ENCODE data around the gene AP1M2.
"Not testable (repeated sequence)": the region's sequence is repeated elsewhere in the genome, so short reads cannot be mapped to it uniquely, and the experiment has no call there.

The AP1M2 gene

DNA sequence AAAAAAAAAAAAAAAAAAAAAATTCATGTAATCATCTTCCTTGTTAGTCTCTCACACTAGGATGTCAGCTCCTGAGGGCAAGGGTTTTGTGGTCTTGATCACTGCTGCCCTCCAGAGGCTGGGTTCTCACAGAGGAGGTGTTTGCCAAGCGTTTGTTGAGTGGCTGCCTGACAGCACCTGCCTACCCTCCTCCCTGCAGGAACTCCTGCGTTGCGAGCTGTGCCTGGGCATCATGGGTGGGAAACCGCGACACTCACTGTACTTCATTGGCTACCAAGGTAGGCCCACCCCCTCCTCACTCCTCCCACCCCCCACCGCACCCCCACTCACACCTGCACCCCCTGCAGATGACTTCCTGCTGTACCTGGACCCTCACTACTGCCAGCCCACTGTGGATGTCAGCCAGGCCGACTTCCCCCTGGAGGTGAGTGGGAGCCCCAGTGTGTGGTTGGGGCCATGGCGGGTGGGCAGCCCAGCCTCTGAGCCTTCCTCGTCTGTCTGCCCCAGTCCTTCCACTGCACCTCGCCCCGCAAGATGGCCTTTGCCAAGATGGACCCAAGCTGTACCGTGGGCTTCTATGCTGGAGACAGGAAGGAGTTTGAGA lies 35.3 kb downstream of the AP1M2 start:
- H3K36me3 Mint-ChIP-seq (ENCODE audit: low read depth): peaks cover 75% of the 10 kb centered on the region
- no peak overlapping the region for H3K27ac Mint-ChIP-seq
- TF ChIP-seq, protein P1, sequence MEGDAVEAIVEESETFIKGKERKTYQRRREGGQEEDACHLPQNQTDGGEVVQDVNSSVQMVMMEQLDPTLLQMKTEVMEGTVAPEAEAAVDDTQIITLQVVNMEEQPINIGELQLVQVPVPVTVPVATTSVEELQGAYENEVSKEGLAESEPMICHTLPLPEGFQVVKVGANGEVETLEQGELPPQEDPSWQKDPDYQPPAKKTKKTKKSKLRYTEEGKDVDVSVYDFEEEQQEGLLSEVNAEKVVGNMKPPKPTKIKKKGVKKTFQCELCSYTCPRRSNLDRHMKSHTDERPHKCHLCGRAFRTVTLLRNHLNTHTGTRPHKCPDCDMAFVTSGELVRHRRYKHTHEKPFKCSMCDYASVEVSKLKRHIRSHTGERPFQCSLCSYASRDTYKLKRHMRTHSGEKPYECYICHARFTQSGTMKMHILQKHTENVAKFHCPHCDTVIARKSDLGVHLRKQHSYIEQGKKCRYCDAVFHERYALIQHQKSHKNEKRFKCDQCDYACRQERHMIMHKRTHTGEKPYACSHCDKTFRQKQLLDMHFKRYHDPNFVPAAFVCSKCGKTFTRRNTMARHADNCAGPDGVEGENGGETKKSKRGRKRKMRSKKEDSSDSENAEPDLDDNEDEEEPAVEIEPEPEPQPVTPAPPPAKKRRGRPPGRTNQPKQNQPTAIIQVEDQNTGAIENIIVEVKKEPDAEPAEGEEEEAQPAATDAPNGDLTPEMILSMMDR (IDR thresholded peaks at IDR 0.05; ENCODE audit: unreplicated experiment in 3 of 3): no peak
- H3K9me3 Mint-ChIP-seq: no peaks in the 10 kb centered on the region
- no peaks in the 10 kb centered on the region for H3K27me3 Mint-ChIP-seq (ENCODE audit: low read depth)
- H3K4me1 Mint-ChIP-seq: no peaks in the 10 kb centered on the region
- no peak overlapping the region for H3K4me3 Mint-ChIP-seq

- not testable (repeated sequence) for H3K4me3 Mint-ChIP-seq; H3K27me3 Mint-ChIP-seq (ENCODE audit: low read depth); H3K9me3 Mint-ChIP-seq; H3K27ac Mint-ChIP-seq; H3K4me1 Mint-ChIP-seq
- H3K36me3 Mint-ChIP-seq (ENCODE audit: low read depth): peaks cover 71% of the 10 kb centered on the region
Measured at GRCh38 chr19:10551006-10551405, 36.1 kb downstream of the AP1M2 start.

DNA sequence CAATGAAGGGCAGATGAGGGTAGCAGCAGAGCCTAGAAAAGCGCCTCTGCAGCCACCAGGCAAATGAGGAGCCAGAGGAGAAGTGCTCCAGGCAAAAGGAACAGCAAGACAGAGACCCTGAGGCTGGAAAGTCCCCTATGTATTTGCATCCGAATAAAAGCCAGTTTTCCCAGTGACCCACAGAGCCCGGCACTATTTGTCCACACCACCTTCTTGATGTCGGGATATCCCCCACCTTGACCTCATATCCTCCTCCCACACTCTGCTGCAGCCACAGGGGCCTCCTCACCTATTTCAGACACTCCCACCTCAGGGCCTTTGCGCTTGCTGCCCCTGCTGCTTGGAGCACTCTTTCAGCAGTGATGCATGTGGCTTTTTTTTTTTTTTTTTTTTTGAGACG lies 36.8 kb downstream of the AP1M2 start:
- Mint-ChIP-seq H3K4me1 (no peaks in the 10 kb centered on the region), H3K27ac (no peak overlapping the region), H3K36me3 (ENCODE audit: low read depth) (peaks cover 67% of the 10 kb centered on the region), H3K4me3 (no peak overlapping the region), H3K27me3 (ENCODE audit: low read depth) (no peaks in the 10 kb centered on the region), H3K9me3 (no peaks in the 10 kb centered on the region)
- TF ChIP-seq, protein P1 (IDR thresholded peaks at IDR 0.05; ENCODE audit: unreplicated experiment in 3 of 3): no peak

DNA sequence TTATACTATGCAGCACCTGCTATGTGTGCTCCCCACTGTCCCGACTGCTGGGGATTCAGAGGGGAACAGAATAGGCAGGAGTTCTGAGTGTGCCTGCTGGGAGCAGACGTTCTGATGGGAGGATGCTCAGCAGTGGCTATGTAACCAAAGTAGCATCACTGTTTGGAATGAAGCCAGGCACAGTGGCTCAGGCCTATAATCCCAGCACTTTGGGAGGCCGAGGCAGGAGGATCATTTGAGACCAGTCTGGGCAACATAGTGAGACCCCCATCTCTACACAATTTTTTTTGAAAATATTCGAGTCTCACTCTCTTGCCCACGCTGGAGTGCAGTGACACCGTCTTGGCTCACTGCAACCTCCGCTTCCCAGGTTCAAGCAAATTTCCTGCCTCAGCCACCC lies 37.4 kb downstream of the AP1M2 start:
- H3K36me3 Mint-ChIP-seq (ENCODE audit: low read depth): peaks cover 66% of the 10 kb centered on the region
- no peak overlapping the region for H3K27ac Mint-ChIP-seq
- H3K4me3 Mint-ChIP-seq: no peak overlapping the region
- H3K27me3 Mint-ChIP-seq (ENCODE audit: low read depth): no peaks in the 10 kb centered on the region
- H3K9me3 Mint-ChIP-seq: no peaks in the 10 kb centered on the region
- TF ChIP-seq, protein P1 (IDR thresholded peaks at IDR 0.05; ENCODE audit: unreplicated experiment in 3 of 3): no peak
- H3K4me1 Mint-ChIP-seq: peaks cover 5% of the 10 kb centered on the region

GRCh38 chr19:10548746-10549276 lies 38.3 kb downstream of the AP1M2 start:
- TF ChIP-seq, protein P1 (IDR thresholded peaks at IDR 0.05; ENCODE audit: unreplicated experiment in 3 of 3): no peak
- H3K27me3 Mint-ChIP-seq (ENCODE audit: low read depth): no peaks in the 10 kb centered on the region
- H3K27ac Mint-ChIP-seq: no peak overlapping the region
- no peaks in the 10 kb centered on the region for H3K9me3 Mint-ChIP-seq
- peaks cover 57% of the 10 kb centered on the region for H3K36me3 Mint-ChIP-seq (ENCODE audit: low read depth)
- H3K4me3 Mint-ChIP-seq: no peak overlapping the region
- H3K4me1 Mint-ChIP-seq: peaks cover 5% of the 10 kb centered on the region

- Mint-ChIP-seq H3K4me3 (no peak overlapping the region), H3K4me1 (peaks cover 5% of the 10 kb centered on the region), H3K27ac (no peak overlapping the region), H3K27me3 (ENCODE audit: low read depth) (no peaks in the 10 kb centered on the region), H3K9me3 (no peaks in the 10 kb centered on the region), H3K36me3 (ENCODE audit: low read depth) (peaks cover 39% of the 10 kb centered on the region)
- TF ChIP-seq, protein P1 (IDR thresholded peaks at IDR 0.05; ENCODE audit: unreplicated experiment in 3 of 3): no peak
Measured at GRCh38 chr19:10546817-10547216, 40.3 kb downstream of the AP1M2 start.
